ENCODE data around the gene SON. TPM values are rescaled to one million over a fixed set of nuclear protein-coding genes. Genes with fewer than 3 reads are reported as not detected.

Gene SON
- total RNA-seq, 1 experiment from 2014 or later, result 220 TPM

DNA sequence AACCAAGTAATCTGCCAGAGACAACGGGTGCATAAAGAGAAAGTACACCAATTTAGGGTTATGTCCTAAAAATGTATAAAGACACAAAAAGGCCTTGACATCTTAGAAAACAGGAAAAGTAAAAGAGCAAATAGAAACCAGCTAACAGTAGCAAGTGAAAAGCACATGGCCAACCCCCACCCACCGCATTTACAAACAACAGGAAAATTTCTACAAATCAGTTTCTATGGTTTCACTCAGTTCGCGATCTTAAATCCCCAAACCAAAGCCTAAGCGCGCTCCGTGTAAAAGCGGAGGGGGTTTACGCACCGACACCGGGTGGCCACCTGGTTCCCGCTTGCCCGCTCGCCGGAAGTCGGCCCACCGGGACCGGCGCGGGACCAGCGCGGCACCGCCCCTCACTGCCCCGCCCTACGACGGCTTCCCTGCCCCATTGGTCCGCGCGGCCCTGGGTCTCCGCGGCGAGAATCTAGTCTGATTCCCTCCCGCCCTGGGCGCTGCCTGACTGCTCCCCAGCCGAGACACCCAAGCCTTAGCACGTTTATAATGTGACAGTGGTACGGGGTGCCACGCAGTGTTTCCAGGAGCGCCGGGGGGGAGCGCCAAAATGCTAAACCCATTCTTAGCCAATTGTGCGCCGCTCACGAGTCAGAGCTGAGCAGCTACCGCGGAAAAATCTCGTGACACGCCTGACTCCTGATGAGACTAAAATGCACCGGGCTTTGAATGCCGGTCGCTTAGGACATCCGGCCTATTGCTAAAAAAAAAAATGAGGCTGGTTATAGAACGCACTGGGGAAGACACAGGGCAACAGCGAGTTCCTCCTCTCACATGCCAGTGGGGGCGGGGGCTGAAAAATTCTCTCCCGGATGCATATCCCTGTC lies 840 bp upstream of the SON start, which contains the start of gene GART:
Gene GART (minus strand): TSS at position 362 of the 884 bp plus-strand sequence. CDS start 2,802 bp downstream, outside the sequence.
- peak; percentile 86 to 90 for DNase-seq
- Histone ChIP-seq H3K4me3 (ENCODE audit: low read depth, low read length) (peak within 1 kb of the TSS; percentile 74), H3K9me3 (no peaks in the 10 kb centered on the region), H3K4me1 (peaks cover 19% of the 10 kb centered on the region), H3K36me3 (ENCODE audit: control insufficient read depth, insufficient read depth, low read length) (no peaks in the 10 kb centered on the region; the same call in 1 of the 2 replicates), H3K27me3 (replicated peaks; ENCODE audit: control insufficient read depth, insufficient read depth, low read length) (no peaks in the 10 kb centered on the region)
- Mint-ChIP-seq H3K27me3 (ENCODE audit: insufficient read depth, unreplicated experiment) (no peaks in the 10 kb centered on the region), H3K4me3 (ENCODE audit: unreplicated experiment) (peak within 1 kb of the TSS; percentile 82), H3K4me1 (ENCODE audit: low read depth, unreplicated experiment) (peaks cover 16% of the 10 kb centered on the region), H3K27ac (ENCODE audit: unreplicated experiment) (peak within 1 kb of the TSS; percentile 98), H3K36me3 (ENCODE audit: insufficient read depth, unreplicated experiment) (peaks cover 71% of the 10 kb centered on the region), H3K9me3 (ENCODE audit: unreplicated experiment) (peaks cover 9% of the 10 kb centered on the region)
- CTCF ChIA-PET, result interaction anchor here (0.6 kb wide), 1 partner anchor 97 kb away, joined by 5 read pairs; no protein-coding TSS in a partner anchor
- POLR2A ChIA-PET, result interaction anchor here (1.2 to 1.5 kb wide), 2 partner anchors 62 to 138 kb away, joined by 3 to 6 read pairs; partner anchors contain the start of gene TMEM50B
- no TSS peak for BruUV-seq (replicated peaks)
- TF ChIP-seq, protein P1, sequence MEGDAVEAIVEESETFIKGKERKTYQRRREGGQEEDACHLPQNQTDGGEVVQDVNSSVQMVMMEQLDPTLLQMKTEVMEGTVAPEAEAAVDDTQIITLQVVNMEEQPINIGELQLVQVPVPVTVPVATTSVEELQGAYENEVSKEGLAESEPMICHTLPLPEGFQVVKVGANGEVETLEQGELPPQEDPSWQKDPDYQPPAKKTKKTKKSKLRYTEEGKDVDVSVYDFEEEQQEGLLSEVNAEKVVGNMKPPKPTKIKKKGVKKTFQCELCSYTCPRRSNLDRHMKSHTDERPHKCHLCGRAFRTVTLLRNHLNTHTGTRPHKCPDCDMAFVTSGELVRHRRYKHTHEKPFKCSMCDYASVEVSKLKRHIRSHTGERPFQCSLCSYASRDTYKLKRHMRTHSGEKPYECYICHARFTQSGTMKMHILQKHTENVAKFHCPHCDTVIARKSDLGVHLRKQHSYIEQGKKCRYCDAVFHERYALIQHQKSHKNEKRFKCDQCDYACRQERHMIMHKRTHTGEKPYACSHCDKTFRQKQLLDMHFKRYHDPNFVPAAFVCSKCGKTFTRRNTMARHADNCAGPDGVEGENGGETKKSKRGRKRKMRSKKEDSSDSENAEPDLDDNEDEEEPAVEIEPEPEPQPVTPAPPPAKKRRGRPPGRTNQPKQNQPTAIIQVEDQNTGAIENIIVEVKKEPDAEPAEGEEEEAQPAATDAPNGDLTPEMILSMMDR (IDR thresholded peaks at IDR 0.05; ENCODE audit: insufficient read depth in 1 of 2, low read depth in 1 of 2, low read length in 1 of 2, severe bottlenecking in 1 of 2, unreplicated experiment in 1 of 2), result no peak
- intact Hi-C loops (cut with micrococcal nuclease; ENCODE audit: unreplicated experiment), result loop anchor here (1.0 to 5.0 kb wide), 2 partner anchors 65 to 99 kb away; partner anchors contain the start of gene CRYZL1

DNA sequence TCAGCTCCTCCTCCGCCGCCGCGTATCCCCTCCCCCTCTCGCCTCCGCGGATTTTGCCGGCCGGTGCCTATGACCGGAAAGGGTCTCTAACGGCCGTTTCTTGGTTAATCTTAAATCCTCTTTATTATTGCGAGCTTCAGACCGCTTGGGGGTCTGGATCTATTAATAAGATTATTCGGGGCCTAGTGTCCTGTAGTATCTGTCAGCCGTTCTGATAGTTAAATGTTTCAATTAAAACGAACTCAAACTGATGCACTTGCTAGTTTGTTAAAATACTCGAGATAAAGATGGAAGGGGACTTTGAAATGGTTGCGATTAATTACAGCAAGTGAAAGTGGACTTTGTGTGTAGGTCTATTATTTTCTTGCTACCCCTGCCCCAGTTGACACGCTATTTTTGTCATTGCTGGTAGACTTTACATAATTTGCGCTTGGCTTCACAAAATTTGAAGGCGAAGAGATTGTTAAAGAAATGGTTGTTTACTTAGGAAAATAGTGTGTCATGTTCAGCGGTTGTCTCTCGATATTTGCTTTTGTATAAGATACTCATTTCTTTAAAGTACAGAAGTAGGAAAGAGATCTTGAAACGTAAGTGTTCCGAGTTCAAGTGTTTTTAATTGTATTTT lies 779 bp downstream of the SON start:
- H3K36me3 Mint-ChIP-seq (ENCODE audit: insufficient read depth, unreplicated experiment), result peaks cover 71% of the 10 kb centered on the region
- H3K36me3 ChIP-seq (ENCODE audit: control insufficient read depth, insufficient read depth, low read length), result no peaks in the 10 kb centered on the region; the same call in 1 of the 2 replicates

More for the DNA sequence above, 779 bp downstream of the SON start:
- peak in 1 of 2 experiments; percentile 79 for DNase-seq
- H3K4me1 Mint-ChIP-seq (ENCODE audit: low read depth, unreplicated experiment), result peaks cover 9% of the 10 kb centered on the region
- TF ChIP-seq, protein P1 (IDR thresholded peaks at IDR 0.05; ENCODE audit: insufficient read depth in 1 of 2, low read depth in 1 of 2, low read length in 1 of 2, severe bottlenecking in 1 of 2, unreplicated experiment in 1 of 2), result no peak
- H3K27ac Mint-ChIP-seq (ENCODE audit: unreplicated experiment), result peak overlapping the region; percentile 98
- H3K9me3 Mint-ChIP-seq (ENCODE audit: unreplicated experiment), result no peaks in the 10 kb centered on the region
- intact Hi-C loops (cut with micrococcal nuclease; ENCODE audit: unreplicated experiment), result loop anchor here (5.0 kb wide), 1 partner anchor 64 kb away; no protein-coding TSS in a partner anchor
- H3K27me3 ChIP-seq (replicated peaks; ENCODE audit: control insufficient read depth, insufficient read depth, low read length), result no peaks in the 10 kb centered on the region
- no peaks in the 10 kb centered on the region for H3K27me3 Mint-ChIP-seq (ENCODE audit: insufficient read depth, unreplicated experiment)
- no peaks in the 10 kb centered on the region for H3K9me3 ChIP-seq
- POLR2A ChIA-PET, result interaction anchor here (0.5 to 1.0 kb wide), 8 partner anchors 45 to 1265 kb away, joined by 3 to 13 read pairs (median 6); partner anchors contain the start of genes DONSON and TMEM50B
- CTCF ChIA-PET, result interaction anchor here (0.5 to 1.0 kb wide), 4 partner anchors 29 to 803 kb away, joined by 3 to 7 read pairs (median 4); partner anchors contain the start of gene TMEM50B
- H3K4me3 Mint-ChIP-seq (ENCODE audit: unreplicated experiment), result peak overlapping the region; percentile 82
- H3K4me1 ChIP-seq, result peaks cover 19% of the 10 kb centered on the region
- BruUV-seq (replicated peaks), result no TSS peak
- peak overlapping the region; percentile 74 for H3K4me3 ChIP-seq (ENCODE audit: low read depth, low read length)
